Breast epithelium (tissue), 4 donors: ENCODE data around the gene TPST1. TPM values are rescaled to one million over a fixed set of nuclear protein-coding genes. Genes with fewer than 3 reads are reported as not detected.

Source experiments
- DNase-seq, 2 donors: peaks; one replicate each; pipeline ENCODE4 v3.0.0-alpha.2; 2019; ENCODE audit warnings: low spot score in 2 of 2
- H3K27ac ChIP-seq, 2 donors: fragments of 200-600 bp; sonication (generic) in 1 of 2; one replicate each; pipeline ENCODE4 v1.5.1; 2016 to 2019; ENCODE audit warnings: mild to moderate bottlenecking in 1 of 2
- H3K27me3 ChIP-seq, 2 donors: fragments of 200-600 bp; sonication (generic) in 1 of 2; one replicate each; pipeline versions ENCODE4 v1.5.1 to v1.6.0; 2017 to 2019; ENCODE audit warnings: control low read depth in 1 of 2, mild to moderate bottlenecking in 1 of 2
- H3K36me3 ChIP-seq: fragments of 200-600 bp; one replicate; pipeline ENCODE4 v1.5.1; 2019
- H3K4me1 ChIP-seq, 2 donors: fragments of 200-600 bp; sonication (generic); one replicate each; pipeline ENCODE4 v1.5.1; 2016 to 2019; ENCODE audit warnings: control low read depth in 1 of 2
- H3K4me3 ChIP-seq, 3 donors: fragments of 200-600 bp; sonication (generic); 1 replicate in 2 of 3; 2 replicates in 1 of 3; pipeline ENCODE4 v1.5.1; 2016 to 2019; ENCODE audit warnings: mild to moderate bottlenecking in 3 of 3, moderate library complexity in 2 of 3
- H3K9me3 ChIP-seq, 2 donors: fragments of 200-600 bp; sonication (generic) in 1 of 2; one replicate each; pipeline ENCODE4 v1.5.1; 2016 to 2019; ENCODE audit warnings: control low read depth in 1 of 2
- CTCF ChIP-seq, 3 donors: fragments of 450-650 bp; IDR thresholded peaks; one replicate each; pipeline ENCODE4 v1.5.1; 2016 to 2017; ENCODE audit warnings: antibody characterized with exemption in 3 of 3, mild to moderate bottlenecking in 3 of 3, moderate library complexity in 3 of 3
- POLR2A ChIP-seq: fragments of 450-650 bp; IDR thresholded peaks from one replicate; pipeline ENCODE4 v1.6.1; 2016; ENCODE audit warnings: antibody characterized with exemption, mild to moderate bottlenecking, moderate library complexity
- POLR2AphosphoS5 ChIP-seq, 3 donors: sonication (generic); formaldehyde crosslinking; IDR thresholded peaks; one replicate each; pipeline ENCODE4 v1.6.1; 2017; ENCODE audit warnings: antibody characterized with exemption in 3 of 3
- intact Hi-C: fragments of 100-400 bp; cut with DNase I; formaldehyde crosslinking; loops from one replicate; pipeline ENCODE4 v1.15.1; 2023; ENCODE audit warnings: low total_unique reads
- total RNA-seq, 3 donors: library from RNA; depleted of rRNA; stranded (reverse); fragments of >200 nt; gene quantifications; one replicate each; pipeline ENCODE4 v1.1.0, GENCODE V29; 2016

Gene TPST1
- total RNA-seq, 3 donors from 2014 or later: 23.2 to 34.4 (median 23.3) TPM

DNA sequence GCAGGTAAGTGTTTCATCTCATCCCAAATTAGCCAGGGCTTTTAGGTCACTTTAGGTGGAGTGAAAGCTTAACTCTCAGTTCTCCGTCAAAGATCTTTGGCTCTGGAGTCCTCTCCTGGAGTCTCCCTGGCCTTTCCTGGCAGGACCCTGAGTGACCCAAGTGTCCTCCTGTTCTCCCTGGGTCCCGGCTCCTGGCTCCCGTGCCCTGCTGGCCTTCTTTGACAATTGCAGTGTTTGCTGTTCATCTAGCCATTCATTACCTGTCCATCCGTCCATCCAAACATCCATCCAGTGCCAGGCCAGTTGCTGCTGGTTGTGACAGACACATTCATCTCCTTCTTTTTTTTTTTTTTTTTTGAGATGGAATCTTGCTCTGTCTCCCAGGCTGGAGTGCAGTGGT lies 6.2 kb upstream of the TPST1 start:
- no peaks in the 10 kb centered on the region for H3K9me3 ChIP-seq
- DNase-seq: no peak
- H3K27me3 ChIP-seq: no peaks in the 10 kb centered on the region
- H3K4me1 ChIP-seq: no peaks in the 10 kb centered on the region
- H3K4me3 ChIP-seq: no peak overlapping the region
- no peak overlapping the region for H3K27ac ChIP-seq
- TF ChIP-seq CTCF (IDR thresholded peaks at IDR 0.05): no peak
- TF ChIP-seq POLR2A: no peak
- TF ChIP-seq POLR2AphosphoS5 (IDR thresholded peaks at IDR 0.05): no peak
- intact Hi-C loops: no loop called here
- no peaks in the 10 kb centered on the region for H3K36me3 ChIP-seq

DNA sequence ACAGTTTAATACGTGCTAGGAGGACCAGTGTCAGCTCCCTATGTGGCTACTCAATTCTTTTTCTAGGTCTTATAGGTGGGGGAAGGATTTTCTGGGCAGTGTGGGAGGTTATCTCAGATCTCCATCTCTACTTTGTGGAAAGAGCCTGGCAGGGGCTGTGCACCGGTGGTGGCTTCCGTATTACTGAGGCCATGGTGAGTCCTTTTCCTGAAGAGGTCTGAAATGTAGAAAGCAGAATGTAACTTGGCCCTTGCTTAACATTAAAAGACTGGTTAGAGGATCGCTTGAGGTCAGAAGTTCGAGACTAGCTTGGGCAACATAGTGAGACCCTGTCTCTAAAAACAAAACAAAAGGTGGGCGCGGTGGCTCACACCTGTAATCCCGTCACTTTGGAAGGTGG lies 2.7 kb upstream of the TPST1 start:
- intact Hi-C loops: no loop called here
- DNase-seq: no peak
- no peaks in the 10 kb centered on the region for H3K27me3 ChIP-seq
- no peak overlapping the region for H3K4me3 ChIP-seq
- no peak overlapping the region for H3K27ac ChIP-seq
- H3K36me3 ChIP-seq: no peaks in the 10 kb centered on the region
- H3K4me1 ChIP-seq: no peaks in the 10 kb centered on the region
- TF ChIP-seq POLR2A (no peak), CTCF (IDR thresholded peaks at IDR 0.05) (no peak), POLR2AphosphoS5 (IDR thresholded peaks at IDR 0.05) (no peak)
- H3K9me3 ChIP-seq: no peaks in the 10 kb centered on the region

DNA sequence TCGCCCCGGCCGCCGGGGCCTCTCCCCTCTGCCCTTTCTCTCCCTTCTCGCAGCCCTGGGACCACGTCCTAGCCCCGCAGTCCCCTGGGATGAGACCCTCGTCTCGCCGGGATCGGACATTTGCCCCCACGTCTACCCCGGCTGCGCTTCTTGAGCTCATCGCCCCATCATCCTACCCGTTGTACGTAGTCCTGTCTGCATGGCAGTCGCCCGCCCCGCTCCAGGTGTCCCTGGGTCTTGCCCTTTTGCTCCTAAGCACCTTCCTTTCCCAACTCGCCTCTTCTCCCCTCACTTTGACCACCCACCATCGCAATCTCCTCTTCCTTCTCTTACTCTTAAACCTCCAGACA lies 582 bp downstream of the TPST1 start:
- TF ChIP-seq CTCF (IDR thresholded peaks at IDR 0.05) (no peak), POLR2AphosphoS5 (IDR thresholded peaks at IDR 0.05) (no peak), POLR2A (no peak)
- no peaks in the 10 kb centered on the region for H3K36me3 ChIP-seq
- intact Hi-C loops: no loop called here
- H3K27ac ChIP-seq: peak overlapping the region; percentile 76 to 94
- H3K4me1 ChIP-seq: no peaks in the 10 kb centered on the region
- no peak for DNase-seq
- peak overlapping the region; percentile 98 to 100 (median 100) for H3K4me3 ChIP-seq
- H3K9me3 ChIP-seq: no peaks in the 10 kb centered on the region
- no peaks in the 10 kb centered on the region for H3K27me3 ChIP-seq

DNA sequence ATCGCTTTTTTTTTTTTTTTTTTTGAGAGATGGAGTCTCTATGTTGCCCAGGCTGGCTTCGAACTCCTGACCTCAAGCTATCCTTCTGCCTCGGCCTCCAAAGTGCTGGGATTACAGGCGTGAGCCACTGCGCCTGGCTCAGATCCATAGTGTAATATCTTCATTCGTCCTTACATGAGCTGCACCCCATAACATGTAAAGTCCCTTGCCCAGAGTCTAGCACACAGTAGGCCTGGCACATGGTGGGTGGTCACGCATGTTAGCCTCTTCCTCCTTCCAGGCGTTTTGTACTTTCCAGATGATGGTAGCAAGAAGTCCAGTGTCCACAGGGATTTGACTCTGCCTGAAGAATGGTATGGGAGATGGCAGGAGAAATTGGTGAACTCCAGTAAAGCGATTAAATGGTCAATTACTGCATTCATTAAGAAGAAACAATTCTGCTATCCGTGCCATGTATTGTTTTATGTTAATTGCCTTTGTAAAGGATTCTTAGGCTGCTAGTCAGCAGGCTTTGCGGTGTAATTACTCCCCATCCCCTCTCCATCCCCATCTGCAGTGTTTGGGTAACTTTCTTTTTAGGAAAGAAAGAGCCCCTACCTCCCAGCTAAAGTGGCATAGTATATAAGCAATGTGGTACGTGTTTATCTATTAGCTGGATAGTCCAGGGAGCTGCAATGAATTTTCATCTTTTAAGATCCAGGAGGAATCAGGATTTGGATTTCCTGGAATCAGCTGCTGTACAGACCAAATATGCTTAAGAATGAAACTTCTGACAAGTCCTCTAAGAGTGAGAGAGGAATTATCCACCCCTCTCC lies 1.2 kb downstream of the TPST1 start:
- Histone ChIP-seq H3K4me3 (peak overlapping the region; percentile 98 to 100 (median 100)), H3K9me3 (no peaks in the 10 kb centered on the region), H3K4me1 (no peaks in the 10 kb centered on the region), H3K27ac (peak overlapping the region; percentile 76 to 94), H3K36me3 (no peaks in the 10 kb centered on the region), H3K27me3 (no peaks in the 10 kb centered on the region)
- no peak for DNase-seq
- intact Hi-C loops: no loop called here
- TF ChIP-seq POLR2A: no peak
- no peak for TF ChIP-seq CTCF (IDR thresholded peaks at IDR 0.05)

GRCh38 chr7:66206934-66207240 lies 1.8 kb downstream of the TPST1 start:
- Histone ChIP-seq H3K27ac (peak overlapping the region in 1 of 2 donors; percentile 94), H3K4me3 (peak overlapping the region; percentile 98 to 100 (median 100)), H3K9me3 (no peaks in the 10 kb centered on the region), H3K27me3 (no peaks in the 10 kb centered on the region), H3K36me3 (no peaks in the 10 kb centered on the region), H3K4me1 (no peaks in the 10 kb centered on the region)
- DNase-seq: no peak
- TF ChIP-seq POLR2AphosphoS5 (IDR thresholded peaks at IDR 0.05): no peak
- TF ChIP-seq CTCF (IDR thresholded peaks at IDR 0.05): no peak
- TF ChIP-seq POLR2A: no peak
- intact Hi-C loops: no loop called here
